Activated CD8-positive, alpha-beta memory T cell treated with anti-CD3 and anti-CD28 coated beads, Interleukin-2, amount 50 U/mL, for 4 hours (primary cell): ENCODE data around the gene IGF2BP3.

ENCODE experiments used
- DNase-seq: peaks from one replicate; pipeline ENCODE4 v3.0.0-alpha.2; 2020

IGF2BP3 gene

DNA sequence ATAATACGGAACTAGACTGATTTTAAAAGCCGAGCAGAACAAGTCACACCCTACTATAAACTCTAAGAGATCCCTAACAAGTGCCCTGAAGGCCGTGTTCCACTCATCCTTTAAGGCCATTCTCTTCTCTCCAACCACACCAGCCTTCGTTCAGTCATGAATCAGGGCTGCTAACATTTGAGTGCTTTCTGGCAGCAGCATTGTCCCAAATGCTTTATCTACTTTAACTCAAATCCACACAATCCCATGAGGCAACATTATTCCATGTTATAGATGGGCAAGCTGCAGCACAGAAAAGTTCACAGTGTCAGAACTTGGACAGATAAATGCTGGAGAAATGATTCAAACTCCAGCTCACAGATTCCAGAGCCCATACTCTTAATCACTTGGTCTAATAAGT lies 97.7 kb downstream of the IGF2BP3 start:
- no peak for DNase-seq

DNA sequence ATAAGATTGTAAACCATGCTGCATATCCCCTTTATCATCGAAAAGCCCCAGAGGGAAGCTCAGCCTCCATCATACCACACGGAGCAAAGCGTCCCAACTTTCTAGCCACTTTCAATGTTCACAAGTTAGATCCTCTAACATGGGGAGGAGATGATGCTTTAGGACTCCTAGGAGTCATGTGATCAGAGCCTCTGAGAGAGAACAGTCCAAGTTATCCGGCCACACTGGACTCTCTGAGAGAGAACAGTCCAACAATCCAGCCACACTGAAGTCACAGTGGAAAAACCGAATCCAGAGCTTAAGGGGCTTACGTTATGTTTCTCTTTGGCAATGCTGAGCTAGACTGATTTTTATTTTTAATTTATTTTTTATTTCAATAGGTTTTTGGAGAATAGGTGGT lies 98.6 kb downstream of the IGF2BP3 start:
- DNase-seq = no peak

DNA sequence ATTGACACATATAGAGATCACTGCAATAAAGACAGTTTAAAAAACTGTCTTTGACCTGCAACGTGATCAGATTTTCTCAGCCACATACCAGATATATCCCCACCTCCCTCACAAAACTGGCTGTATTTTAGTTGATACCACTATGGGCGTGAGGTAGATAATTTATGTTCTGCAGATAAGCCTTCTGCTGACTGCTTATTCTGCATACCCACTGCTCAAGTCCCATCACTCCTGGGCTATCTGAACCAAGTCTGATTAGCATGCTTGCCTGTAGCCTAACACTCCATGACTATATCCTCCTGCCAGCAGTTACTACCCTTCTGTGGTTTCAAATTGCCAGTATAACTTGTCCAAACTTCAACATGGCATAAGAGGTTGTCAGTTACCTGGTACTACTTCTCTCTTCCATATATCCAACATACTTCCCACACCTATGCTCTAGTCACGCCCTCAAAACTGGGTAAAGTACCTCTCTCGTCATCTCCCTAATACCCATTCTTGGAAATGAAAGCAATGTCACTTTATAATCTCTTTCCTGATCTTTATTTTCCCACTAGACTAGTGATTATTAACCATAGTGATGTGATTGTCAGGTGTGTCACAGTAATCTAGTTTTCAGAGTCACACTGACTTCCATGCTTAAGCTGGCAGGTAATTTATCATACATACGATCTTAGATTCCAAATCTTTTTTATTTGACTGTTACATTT lies 100.4 kb downstream of the IGF2BP3 start:
- DNase-seq = no peak

DNA sequence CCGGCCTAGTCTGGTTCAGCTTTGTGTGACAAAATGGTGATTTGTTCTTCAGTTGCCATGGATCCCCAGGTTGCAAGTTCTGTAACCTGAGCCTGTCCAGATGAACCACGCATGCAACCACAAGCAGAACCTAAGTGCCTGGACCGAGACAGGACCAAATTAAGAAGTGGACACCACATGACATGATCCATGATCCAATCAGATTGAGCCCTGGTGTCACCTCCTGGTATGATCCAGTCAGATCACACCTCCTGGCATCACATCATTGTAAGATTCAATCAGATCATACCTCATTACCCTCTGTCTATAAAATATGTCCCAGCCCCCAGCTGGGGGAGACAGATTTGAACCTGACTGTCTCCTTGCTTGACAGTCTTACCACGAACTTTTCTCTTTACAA lies 101.2 kb downstream of the IGF2BP3 start:
- DNase-seq = no peak

DNA sequence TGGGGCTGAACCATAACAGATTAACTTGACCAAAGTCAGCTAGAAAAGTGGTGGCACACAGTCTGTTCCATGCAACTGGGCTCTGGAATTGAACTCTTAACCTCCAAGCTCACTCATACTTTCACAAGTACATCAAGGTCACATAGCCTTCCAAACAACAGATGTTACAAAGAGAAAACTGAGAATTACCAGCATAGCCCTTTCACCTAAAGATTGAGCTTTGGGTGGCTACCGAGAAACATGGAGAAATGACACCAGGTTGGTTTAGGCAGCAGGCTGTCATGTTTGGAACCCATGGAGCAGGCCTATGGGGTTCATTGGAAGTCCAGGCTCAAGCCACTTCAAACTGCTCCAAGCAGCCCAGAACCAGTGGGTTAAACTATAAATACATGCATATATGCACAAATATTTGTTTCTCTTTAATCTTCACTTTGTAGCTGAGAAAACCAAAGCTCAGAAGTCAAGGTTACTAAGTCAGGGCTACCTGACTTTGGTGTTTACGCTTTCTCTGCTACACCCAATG lies 112.1 kb downstream of the IGF2BP3 start:
- no peak for DNase-seq

DNA sequence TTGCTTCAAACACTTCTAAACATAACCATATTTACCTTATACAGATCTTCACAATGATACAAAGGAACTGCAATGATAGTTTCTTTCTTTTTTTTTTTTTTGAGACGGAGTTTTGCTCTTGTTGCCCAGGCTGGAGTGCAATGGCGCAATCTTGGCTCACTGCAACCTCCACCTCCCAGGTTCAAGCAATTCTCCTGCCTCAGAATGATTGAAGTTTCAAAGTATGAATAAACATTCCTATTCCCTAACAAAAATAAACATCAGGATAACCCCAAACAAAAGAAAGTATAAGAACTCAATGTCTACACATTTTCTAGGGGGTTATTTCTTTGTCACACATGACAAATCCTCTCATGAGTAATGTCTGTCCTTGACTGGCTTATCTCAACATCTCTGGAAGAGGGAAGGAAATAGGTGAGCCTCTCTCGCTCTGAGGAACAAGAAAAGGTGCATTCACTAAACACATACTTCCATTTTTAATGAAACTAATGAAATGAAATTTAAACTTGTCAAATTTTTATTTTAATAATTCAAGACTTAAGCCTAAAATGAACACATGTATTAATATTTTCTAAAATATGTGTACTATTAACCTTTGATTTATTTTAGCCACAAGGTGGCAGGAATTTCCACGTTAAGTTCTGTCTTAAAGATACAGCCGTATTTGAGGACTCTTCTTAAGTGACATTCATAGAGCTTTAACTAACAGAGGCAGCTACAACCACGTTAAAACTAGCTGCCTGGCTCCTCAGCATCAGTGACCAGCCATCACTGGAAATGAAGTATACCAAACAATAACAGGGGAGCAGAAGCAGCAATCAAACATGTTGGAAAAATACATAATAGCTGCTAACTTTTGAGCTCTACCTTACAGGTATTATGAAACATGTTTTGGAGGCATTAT lies 112.8 kb downstream of the IGF2BP3 start:
- DNase-seq = no peak

DNA sequence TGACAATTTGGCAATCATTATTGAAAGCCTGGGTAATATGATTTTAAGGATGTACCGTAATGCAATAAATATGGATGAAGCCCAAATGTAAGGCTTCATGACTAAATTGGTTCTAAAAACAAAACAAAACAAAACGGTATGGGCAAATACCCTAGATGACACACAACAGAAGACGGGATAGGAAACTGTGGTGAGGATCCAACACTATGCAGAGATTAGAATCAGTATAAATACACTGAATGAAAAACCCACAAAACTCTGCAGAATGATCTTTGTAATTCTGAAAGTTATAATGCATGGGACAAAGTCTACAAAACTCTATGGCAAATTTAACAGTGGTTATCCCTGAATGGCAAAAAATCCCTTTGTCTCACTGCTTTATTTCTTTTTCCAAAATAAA lies 113.6 kb downstream of the IGF2BP3 start:
- no peak for DNase-seq

DNA sequence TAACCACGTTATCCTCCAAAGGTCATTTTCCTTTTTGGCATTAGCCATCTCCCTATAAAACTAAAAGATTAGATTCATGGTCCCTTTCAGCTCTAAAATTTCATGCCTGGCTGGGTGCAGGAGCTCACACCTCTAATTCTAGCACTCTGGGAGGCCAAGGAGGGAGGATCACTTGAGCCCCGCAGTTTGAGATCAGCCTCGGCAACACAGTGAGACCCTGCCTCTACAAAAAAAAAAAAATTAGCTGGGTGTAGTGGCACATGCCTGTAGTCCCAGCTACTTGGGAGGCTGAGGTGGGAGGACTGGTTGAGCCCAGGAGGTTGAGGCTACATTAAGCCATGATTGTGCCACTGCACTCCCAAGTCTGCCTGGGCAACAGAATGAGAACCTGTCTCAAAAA lies 114.1 kb downstream of the IGF2BP3 start:
- no peak for DNase-seq

DNA sequence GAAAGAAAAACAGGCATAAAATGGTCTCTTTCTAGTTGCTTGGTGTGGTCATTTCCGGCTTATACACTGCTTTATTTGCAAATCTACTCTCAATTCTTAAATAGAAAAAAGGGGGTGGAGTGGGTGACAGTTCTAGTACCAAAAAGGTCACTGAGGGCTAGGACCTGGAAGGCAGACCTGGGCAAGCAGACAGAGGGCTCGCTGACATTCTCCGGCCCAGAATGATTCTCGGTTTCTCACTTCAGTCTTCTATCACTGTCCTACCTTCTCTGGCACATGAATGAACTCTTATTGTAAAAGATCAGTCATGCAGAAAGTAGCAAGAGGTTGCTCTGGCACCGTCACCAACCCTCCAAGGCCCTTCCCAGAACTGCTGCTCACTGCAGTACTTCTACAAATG lies 117.1 kb downstream of the IGF2BP3 start:
- DNase-seq = no peak

DNA sequence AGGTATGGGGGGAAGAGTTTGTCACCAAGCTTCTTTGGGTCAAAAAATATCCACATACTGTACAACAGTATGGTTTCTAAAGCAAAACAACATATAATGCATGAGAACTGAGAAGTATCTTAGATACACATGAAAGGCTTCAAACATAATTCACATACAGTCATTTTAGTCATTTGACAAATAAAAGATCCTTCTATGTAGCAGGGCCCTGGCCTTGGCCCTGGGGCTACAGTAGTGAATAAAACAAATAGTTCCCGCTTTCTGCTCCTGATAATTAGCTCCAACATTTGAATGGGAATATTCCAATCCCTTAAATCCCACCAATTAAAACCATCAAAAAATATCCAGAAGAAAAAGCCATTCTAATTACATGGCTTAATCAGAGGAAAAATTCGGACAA lies 119.8 kb downstream of the IGF2BP3 start:
- no peak for DNase-seq

DNA sequence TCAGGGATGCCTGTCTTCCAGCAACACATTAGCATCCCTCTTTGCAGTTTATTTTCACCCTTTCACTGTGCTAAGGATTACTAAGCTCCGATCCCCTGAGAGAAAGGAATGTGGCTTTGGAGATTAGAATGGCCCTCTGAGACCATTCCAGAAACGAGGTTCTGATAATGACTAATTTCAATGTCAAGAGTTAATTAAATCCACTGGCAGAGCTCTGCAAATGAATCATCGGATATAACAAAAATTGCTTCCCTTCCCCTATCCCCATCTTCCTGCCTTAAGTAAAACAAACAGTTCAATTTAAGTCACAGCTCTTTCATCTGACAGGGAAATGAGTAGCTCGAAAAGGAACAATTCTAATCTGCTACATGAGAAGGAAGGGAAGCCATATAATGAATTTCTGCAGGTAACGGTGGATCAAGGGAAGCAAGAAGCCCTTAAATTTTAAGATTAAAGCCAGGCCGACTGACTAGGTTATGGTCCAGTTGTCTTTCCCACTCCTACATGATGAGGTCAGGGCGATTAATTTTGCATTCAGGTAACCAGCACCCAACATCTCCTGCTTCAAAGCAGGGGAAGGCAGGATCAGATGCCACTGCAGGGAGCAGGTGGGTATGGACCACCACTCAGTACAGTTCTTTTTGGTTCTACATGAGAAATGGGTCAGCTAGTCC lies 120.7 kb downstream of the IGF2BP3 start:
- no peak for DNase-seq

DNA sequence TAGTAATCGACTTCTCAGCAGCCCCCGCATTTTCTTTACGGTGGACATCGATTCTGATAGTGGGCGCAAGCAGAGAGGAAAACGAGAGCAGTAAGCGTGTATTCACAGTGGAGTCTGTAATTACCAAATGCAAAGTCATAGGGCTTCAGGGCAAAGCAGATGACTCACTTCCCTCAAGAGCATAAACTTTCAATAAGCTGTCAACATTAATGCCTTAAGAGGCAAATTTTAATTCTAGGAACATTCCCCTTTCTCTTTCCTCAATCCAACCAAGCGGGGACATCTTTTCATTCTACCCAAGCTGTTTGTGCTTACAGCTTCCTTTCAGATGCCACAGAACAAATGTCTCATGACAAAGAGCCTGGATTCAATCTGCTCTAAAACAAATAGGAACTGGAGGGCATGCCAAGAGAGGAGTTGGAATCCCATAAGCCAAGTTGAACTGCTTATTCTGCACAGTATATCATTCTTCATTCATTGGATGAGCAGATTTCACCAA lies 122.6 kb downstream of the IGF2BP3 start:
- no peak for DNase-seq

DNA sequence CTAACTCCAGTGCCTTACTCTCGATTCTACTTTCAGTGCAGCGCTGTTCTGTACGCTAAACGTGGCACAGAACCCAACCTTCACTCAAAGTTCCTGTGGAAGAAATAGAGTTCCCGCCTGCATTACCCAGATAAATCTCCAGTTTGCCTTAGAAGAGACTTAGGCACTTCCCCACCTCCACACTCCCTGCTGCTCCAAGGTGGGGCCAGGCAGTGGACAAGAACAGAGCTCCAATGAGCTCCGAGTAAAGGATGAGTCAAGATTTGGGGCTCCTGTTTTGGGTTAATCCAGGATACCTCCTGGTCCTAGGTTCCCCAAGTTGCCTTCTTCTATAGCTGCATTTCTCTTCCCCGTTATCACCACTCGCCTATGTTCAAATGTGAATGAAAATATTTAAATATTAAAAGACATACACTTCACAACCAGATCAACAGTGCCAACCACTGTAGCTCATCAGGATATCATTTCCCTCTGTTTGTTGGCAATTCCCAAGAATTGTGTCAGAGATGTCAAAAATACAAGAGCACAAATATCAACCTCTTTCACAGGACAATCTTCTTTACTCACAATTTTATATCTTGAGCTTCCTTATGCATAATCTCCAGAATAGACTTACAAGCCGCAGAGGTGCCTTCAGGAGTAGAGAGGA lies 123.1 kb downstream of the IGF2BP3 start:
- DNase-seq = no peak

DNA sequence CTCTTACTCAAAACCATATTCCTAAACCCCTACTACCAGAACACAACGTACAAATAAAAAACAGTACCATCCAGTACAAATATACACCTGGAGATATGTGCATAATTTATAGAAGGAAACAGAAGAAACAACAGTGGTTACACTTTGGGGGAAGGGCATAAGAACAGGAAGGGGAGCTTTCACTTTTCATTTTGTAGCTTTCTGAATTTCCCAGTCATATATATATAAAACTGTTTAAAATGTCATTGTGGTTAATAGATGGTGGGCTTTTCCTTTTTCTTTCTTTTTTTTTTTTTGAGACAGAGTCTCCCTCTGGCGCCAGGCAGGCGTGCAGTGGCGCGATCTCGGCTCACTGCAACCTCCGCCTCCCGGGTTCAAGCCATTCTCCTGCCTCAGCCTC lies 124.0 kb downstream of the IGF2BP3 start:
- DNase-seq = no peak

DNA sequence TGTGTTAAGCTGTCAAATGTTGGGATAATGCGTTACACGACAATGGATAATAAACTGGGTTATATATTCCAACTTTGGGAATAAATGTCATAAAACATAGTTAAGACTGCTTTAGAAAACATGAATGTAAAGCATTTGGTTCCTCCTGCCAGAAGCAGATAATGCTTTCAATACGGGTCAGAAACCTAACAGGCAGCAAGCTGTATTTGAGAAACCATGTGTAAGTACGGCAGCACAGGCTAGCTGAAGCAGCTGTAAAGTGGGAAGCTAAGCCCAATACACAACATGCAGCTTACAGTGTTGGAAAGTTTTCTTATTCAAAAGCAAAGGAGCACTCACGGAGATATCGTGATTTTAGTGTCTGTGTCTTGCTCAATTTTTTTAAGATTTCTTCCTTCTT lies 124.7 kb downstream of the IGF2BP3 start:
- DNase-seq = no peak

DNA sequence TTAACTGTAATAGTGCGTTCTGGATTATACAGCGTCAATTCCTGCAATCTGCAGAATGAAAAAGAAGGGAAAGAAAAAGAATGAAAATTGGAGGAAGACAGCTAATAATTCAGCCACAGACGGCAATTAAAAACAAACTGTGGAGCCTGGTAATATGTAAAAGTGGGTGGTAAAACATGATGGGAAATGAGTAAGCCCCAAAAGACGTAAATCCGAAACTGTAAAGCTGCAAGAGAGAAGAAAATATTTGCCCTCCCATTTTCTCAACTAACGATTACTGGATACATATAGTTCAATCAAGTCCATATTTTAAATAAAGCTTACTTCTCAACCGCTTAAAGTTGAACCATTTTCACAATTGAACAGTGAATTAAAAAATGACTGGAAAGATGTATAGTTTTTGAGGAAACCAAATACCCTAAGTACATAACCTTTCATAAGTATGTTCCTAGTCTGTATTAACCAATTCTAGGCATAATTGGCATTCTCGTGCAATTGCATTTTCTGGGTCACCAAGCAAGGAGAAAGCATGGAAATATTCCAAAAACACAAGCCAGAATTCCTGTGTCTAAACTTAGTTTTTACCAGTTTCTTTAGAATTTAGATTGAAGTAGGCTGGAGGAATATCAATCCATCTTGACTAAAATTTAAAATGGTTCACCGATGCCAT lies 126.3 kb downstream of the IGF2BP3 start:
- no peak for DNase-seq

DNA sequence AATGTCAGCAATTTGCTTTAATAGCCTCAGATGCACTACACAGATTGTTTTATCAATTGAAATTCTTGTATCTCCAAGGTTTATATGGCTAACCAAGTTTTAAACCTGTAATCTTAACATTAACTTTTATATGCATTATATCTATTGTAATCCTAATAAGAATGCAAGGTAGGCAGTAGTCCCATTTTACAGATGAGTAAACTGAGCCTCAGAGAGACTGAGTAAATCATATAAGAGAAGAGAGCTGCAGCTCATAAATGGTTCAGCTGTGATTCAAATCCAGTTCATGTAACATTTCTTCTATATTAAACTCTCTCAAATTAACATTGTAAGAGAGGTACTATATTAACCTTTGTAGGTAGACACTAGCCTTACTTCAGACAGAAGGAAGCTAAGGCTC lies 127.2 kb downstream of the IGF2BP3 start:
- DNase-seq = no peak

DNA sequence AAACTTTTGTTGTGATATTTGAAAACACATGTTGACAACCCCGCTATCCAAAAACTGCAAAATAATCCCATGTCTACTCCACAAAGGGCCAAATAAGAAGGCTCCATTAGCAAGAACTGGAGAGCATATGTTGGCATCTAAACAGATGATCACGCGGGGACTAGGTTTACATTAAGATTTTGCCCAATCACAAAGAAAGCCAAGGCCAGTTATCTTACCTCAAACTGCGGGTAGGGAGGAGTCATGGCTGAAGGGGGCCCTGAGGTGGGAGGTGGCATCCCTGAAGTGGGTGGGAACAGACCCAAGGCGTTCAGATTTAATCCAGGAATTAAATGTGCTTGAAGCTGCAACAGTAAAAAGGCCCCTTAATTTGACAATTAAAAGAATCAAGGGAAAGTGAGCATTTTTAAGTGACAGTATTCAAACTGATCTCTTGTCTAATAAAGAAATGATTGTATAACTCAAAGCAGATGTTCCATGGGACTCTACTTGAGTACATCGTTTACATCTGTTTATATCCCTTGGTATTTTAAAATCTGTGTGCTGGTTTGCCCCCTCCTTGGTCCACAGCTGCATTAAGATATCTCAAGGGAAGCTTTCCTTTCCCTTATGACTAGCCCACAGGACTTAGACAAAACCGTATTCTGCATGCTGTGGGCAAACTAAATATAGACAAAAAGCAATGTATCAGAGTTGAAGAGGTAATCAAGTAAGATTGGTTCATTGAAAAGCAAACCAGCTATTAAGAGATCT lies 128.3 kb downstream of the IGF2BP3 start:
- no peak for DNase-seq

DNA sequence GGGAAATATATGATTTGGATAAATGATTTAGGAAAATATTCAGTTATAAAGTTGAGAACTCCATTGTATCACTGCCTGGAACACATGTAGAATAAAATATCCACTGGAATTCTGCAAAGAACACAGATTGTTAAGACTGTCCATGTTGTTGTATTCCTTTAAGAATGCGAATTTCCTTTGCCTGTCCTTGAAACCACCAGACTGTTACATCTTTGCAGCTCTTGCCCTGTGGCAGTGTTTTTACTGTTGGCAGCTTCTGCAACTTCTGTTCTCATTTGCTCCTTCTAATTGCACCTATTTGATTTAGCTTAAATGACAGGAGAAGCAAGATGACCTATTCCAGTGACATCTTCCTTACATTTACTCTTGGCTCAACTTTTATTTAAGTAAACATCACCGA lies 131.4 kb downstream of the IGF2BP3 start:
- no peak for DNase-seq

DNA sequence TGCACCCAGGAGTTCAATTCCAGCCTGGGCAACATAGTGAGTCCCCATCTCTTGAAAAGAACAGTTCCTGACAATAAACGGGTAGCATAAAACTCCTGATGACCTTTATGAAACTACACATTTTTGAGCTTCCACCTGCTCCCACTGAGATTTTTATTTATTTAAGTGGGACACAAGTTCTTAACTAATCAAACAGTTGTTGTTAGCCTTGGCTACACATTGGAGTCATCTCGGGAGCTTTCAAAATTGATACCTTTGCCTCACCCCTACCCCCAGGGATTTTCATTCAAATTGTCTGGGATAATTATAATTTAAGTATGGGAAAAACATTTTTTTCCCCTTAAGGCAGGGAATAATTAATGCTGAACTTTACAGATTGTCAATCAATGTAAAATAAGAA lies 131.9 kb downstream of the IGF2BP3 start:
- DNase-seq = no peak

DNA sequence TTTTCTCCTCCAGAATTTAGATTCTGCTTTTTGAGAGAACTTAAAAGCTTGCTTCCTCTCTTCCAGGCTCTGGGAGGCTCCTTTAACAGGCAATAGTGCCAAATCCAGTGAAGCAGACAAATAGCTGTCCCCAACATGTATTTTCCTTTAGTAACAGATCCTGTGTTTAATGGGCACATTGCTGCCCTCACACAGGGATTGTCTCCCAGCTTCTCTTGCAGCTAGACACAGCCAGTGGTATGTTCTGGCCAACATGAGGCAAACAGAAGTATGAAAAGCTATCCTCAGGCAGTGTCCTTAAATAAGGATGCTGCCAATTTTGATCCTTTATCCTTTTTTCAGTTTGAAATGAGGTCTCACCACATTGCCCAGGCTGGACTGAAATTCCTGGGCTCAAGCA lies 132.9 kb downstream of the IGF2BP3 start:
- no peak for DNase-seq
